Choroid plexus epithelial cell (primary cell): ENCODE data around the gene CCDC178.

Experiments
- DNase-seq: peaks from one replicate; pipeline ENCODE4 v3.0.0-alpha.2; 2010; ENCODE audit warnings: low read depth
- H3K4me3 ChIP-seq: 2 replicates; pipeline ENCODE4 v1.5.1; 2011; ENCODE audit warnings: low read depth, mild to moderate bottlenecking, control low read depth, low read length, moderate library complexity
- CTCF ChIP-seq: conservative IDR thresholded peaks from 2 replicates; pipeline ENCODE4 v1.5.1; 2011; ENCODE audit warnings: low read depth, mild to moderate bottlenecking, control low read depth, inconsistent platforms, low read length, moderate library complexity

The CCDC178 gene

GRCh38 chr18:33076601-33077000 lies 363.9 kb downstream of the CCDC178 start:
- TF ChIP-seq CTCF, result no peak

GRCh38 chr18:33074125-33074524 lies 366.4 kb downstream of the CCDC178 start:
- no peak for DNase-seq
- no peak overlapping the region for H3K4me3 ChIP-seq
- no peak for TF ChIP-seq CTCF

More at GRCh38 chr18:33076601-33077000, 363.9 kb downstream of the CCDC178 start:
- H3K4me3 ChIP-seq, result no peak overlapping the region
- no peak for DNase-seq

GRCh38 chr18:33062834-33063364 lies 377.6 kb downstream of the CCDC178 start:
- no peak for DNase-seq
- H3K4me3 ChIP-seq, result no peak overlapping the region
- TF ChIP-seq CTCF, result no peak

- no peak for DNase-seq
- TF ChIP-seq CTCF, result no peak
- H3K4me3 ChIP-seq, result no peak overlapping the region
Observed at GRCh38 chr18:33052886-33053285, 387.6 kb downstream of the CCDC178 start.

- DNase-seq, result peak; percentile 61
- H3K4me3 ChIP-seq, result no peak overlapping the region
- TF ChIP-seq CTCF, result no peak
Observed at GRCh38 chr18:33051407-33051806, 389.1 kb downstream of the CCDC178 start.

- H3K4me3 ChIP-seq, result no peak overlapping the region
- no peak for TF ChIP-seq CTCF
- DNase-seq, result no peak
Observed at GRCh38 chr18:33040213-33040612, 400.3 kb downstream of the CCDC178 start.

GRCh38 chr18:33034945-33035344 lies 405.6 kb downstream of the CCDC178 start:
- peak; percentile 75 for DNase-seq
- no peak overlapping the region for H3K4me3 ChIP-seq
- no peak for TF ChIP-seq CTCF
